ENCODE results near the gene C11orf87.

Gene C11orf87

GRCh38 chr11:109421981-109422869 lies at the start of gene C11orf87:
Gene C11orf87, plus strand, starts transcription at chr11:109422190. Its CDS starts 1,444 bp downstream, at chr11:109423634.
- no peak within 1 kb of the TSS for H3K4me3 ChIP-seq (replicated peaks; ENCODE audit: low read depth, low read length)
- TF ChIP-seq CTCF (IDR thresholded peaks at IDR 0.05; ENCODE audit: low read depth, low read length, missing control alignments): no peak
- no peak for DNase-seq (ENCODE audit: extremely low read depth, low read depth)

GRCh38 chr11:109374032-109374431 lies 48.0 kb upstream of the C11orf87 start:
- no peak for DNase-seq (ENCODE audit: extremely low read depth, low read depth)
- no peak for TF ChIP-seq CTCF (IDR thresholded peaks at IDR 0.05; ENCODE audit: low read depth, low read length, missing control alignments)
- no peak overlapping the region for H3K4me3 ChIP-seq (replicated peaks; ENCODE audit: low read depth, low read length)

DNA sequence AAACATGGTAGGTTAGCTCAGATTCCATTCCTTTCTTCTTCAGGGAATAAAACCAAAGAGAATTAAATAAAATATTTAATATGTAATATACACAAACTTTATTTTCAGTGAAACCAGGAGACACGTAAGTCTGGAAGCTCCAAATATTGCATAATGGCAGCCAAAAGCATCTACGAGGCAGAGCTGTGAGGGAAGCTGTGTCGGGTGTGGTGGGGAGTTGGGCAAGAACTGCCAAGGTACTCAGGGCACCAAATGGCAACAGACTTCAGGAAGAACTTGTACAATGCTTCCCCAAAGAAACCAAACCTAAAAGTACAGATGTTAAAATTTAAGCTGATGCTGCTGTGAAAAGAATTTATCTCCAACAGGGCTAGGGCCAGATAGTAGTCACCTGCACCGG lies 47.5 kb upstream of the C11orf87 start:
- no peak overlapping the region for H3K4me3 ChIP-seq (replicated peaks; ENCODE audit: low read depth, low read length)
- TF ChIP-seq CTCF (IDR thresholded peaks at IDR 0.05; ENCODE audit: low read depth, low read length, missing control alignments): no peak
- no peak for DNase-seq (ENCODE audit: extremely low read depth, low read depth)

DNA sequence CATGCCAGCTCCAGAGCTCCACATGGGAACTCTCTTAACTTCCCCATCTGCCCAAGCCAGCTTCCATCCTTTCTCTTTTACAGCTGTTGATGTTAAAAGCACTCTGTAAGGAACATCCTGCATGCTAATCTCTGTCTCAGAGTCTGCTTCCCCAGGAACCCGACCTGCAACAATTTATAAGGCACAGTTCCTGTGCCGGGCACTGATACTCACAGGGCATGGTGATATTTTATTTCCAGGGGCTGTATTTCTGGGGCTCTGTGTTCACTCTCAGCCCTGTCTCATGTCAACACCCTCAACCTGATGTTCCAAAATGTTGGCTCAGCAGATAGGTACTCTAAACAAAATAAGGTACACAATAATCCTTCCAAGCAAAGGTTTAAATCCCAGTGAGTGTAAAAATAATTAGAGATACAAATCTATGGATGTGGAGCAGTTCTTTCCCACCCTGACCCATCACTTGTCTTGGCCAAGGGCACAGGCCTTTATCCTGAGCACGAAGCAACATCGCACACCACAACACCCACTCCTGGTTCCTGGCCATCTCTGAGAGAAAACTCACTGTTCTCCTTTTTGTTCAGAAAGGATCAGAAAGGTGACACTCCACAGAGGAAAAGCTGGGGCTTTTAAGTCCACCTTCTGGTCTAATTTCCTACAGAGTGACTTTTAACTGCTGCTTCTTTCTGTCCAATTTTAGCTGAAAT lies 44.8 kb upstream of the C11orf87 start:
- no peak overlapping the region for H3K4me3 ChIP-seq (replicated peaks; ENCODE audit: low read depth, low read length)
- TF ChIP-seq CTCF (IDR thresholded peaks at IDR 0.05; ENCODE audit: low read depth, low read length, missing control alignments): no peak
- DNase-seq (ENCODE audit: extremely low read depth, low read depth): no peak

- no peak overlapping the region for H3K4me3 ChIP-seq (replicated peaks; ENCODE audit: low read depth, low read length)
- no peak for TF ChIP-seq CTCF (IDR thresholded peaks at IDR 0.05; ENCODE audit: low read depth, low read length, missing control alignments)
- no peak for DNase-seq (ENCODE audit: extremely low read depth, low read depth)
Observed at GRCh38 chr11:109378034-109378433, 44.0 kb upstream of the C11orf87 start.

DNA sequence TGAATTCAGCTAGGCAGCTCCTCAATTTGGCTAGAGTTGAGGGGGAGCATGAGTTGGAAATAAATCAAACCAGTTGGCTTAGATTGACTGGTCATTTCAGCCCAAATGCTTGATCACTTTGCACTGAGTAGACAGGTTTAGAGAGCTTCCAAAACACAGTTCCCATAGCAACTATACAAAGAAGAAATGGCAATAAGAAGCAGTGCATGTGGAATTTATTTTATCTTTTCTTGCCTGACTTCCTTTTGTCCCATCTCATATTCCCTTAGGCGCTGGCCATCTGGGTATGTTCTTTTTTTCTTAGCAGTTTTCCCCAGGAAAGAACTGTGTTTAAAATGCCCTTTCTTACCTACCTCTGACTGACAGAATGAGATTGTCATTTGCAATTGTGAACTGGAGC lies 38.7 kb upstream of the C11orf87 start:
- TF ChIP-seq CTCF (IDR thresholded peaks at IDR 0.05; ENCODE audit: low read depth, low read length, missing control alignments): no peak
- no peak for DNase-seq (ENCODE audit: extremely low read depth, low read depth)

More for the DNA sequence above, 38.7 kb upstream of the C11orf87 start:
- H3K4me3 ChIP-seq (replicated peaks; ENCODE audit: low read depth, low read length): no peak overlapping the region
